Cardiac muscle cell (in vitro differentiated cells and primary cell): Measurements from ENCODE around the gene ACSBG1. TPM values are rescaled to one million over a fixed set of nuclear protein-coding genes. Genes with fewer than 3 reads are reported as not detected.
A peak's percentile ranks its signal among the peaks of the same experiment; 100 is the strongest.

ENCODE experiments used
- DNase-seq, 2 donors: peaks; one replicate each; pipeline versions ENCODE4 v3.0.0 to v3.0.0-alpha.2; 2010 to 2017; ENCODE audit warnings: low read depth in 1 of 2, low spot score in 1 of 2
- H3K27ac ChIP-seq: fragments of 200-600 bp; sonication (generic); 2 replicates; pipeline ENCODE4 v1.5.1; 2016
- H3K27me3 ChIP-seq: fragments of 200-600 bp; sonication (generic); 2 replicates; pipeline ENCODE4 v1.6.0; 2016; ENCODE audit warnings: control low read depth
- H3K36me3 ChIP-seq: fragments of 200-600 bp; sonication (generic); 2 replicates; pipeline ENCODE4 v1.5.1; 2016; ENCODE audit warnings: control low read depth
- H3K4me1 ChIP-seq: fragments of 200-600 bp; sonication (generic); 2 replicates; pipeline ENCODE4 v1.8.1; 2017; ENCODE audit warnings: low read depth, mild to moderate bottlenecking, mixed run types
- H3K4me3 ChIP-seq: fragments of 200-600 bp; sonication (generic); 2 replicates; pipeline ENCODE4 v1.5.1; 2016; ENCODE audit warnings: mild to moderate bottlenecking
- H3K9me3 ChIP-seq: fragments of 200-600 bp; sonication (generic); 2 replicates; pipeline ENCODE4 v1.5.1; 2017; ENCODE audit warnings: low read depth, mild to moderate bottlenecking, control low read depth
- CTCF ChIP-seq: IDR thresholded peaks from 2 replicates; pipeline ENCODE4 v1.5.1; 2012; ENCODE audit warnings: low read depth, mild to moderate bottlenecking, low read length
- polyA plus RNA-seq: library from polyadenylated mRNA; unstranded; fragments of >200 nt; fragmentation: Nextera tagmentation; extraction: Ambion mirVana; gene quantifications from 2 replicates; pipeline ENCODE4 v1.2.1, GENCODE V29; 2016
- total RNA-seq: library from RNA; depleted of rRNA; stranded (reverse); fragments of >200 nt; gene quantifications from 2 replicates; pipeline ENCODE4 v1.2.3, GENCODE V29; 2016

ACSBG1 gene
- total and polyA plus RNA-seq, 2 experiments from 2014 or later = 0.13 to 0.24 TPM

- Histone ChIP-seq H3K27me3 (no peaks in the 10 kb centered on the region), H3K36me3 (peaks cover 16% of the 10 kb centered on the region), H3K9me3 (no peaks in the 10 kb centered on the region), H3K4me3 (no peak overlapping the region), H3K27ac (no peak overlapping the region), H3K4me1 (no peaks in the 10 kb centered on the region)
- TF ChIP-seq CTCF = no peak
- DNase-seq = no peak
Measured at GRCh38 chr15:78175330-78175729, 59.0 kb downstream of the ACSBG1 start.

GRCh38 chr15:78174401-78174800, 60.0 kb downstream of the ACSBG1 start:
- Histone ChIP-seq H3K4me3 (no peak overlapping the region), H3K4me1 (no peaks in the 10 kb centered on the region), H3K36me3 (peaks cover 18% of the 10 kb centered on the region), H3K9me3 (no peaks in the 10 kb centered on the region), H3K27ac (no peak overlapping the region), H3K27me3 (no peaks in the 10 kb centered on the region)
- DNase-seq = no peak
- no peak for TF ChIP-seq CTCF

GRCh38 chr15:78171864-78172472, 62.4 kb downstream of the ACSBG1 start:
- Histone ChIP-seq H3K4me1 (no peaks in the 10 kb centered on the region), H3K27me3 (no peaks in the 10 kb centered on the region), H3K9me3 (no peaks in the 10 kb centered on the region), H3K4me3 (no peak overlapping the region), H3K36me3 (peaks cover 42% of the 10 kb centered on the region), H3K27ac (no peak overlapping the region)
- no peak for TF ChIP-seq CTCF
- no peak for DNase-seq

- Histone ChIP-seq H3K27ac (peak overlapping the region; percentile 48), H3K4me1 (no peaks in the 10 kb centered on the region), H3K36me3 (peaks cover 51% of the 10 kb centered on the region), H3K4me3 (no peak overlapping the region), H3K9me3 (no peaks in the 10 kb centered on the region), H3K27me3 (no peaks in the 10 kb centered on the region)
- no peak for DNase-seq
- no peak for TF ChIP-seq CTCF
Measured at GRCh38 chr15:78170848-78171773, 63.3 kb downstream of the ACSBG1 start.

- no peak overlapping the region for H3K27ac ChIP-seq
- H3K9me3 ChIP-seq = no peaks in the 10 kb centered on the region
- H3K4me3 ChIP-seq = no peak overlapping the region
- no peak for DNase-seq
- no peak for TF ChIP-seq CTCF
- no peaks in the 10 kb centered on the region for H3K4me1 ChIP-seq
- H3K27me3 ChIP-seq = no peaks in the 10 kb centered on the region
- peaks cover 69% of the 10 kb centered on the region for H3K36me3 ChIP-seq
Measured at GRCh38 chr15:78168608-78169007, 65.8 kb downstream of the ACSBG1 start.
